SW480 (cell line): ENCODE measurements around the gene AGTRAP.

ENCODE experiments used
- DNase-seq: peaks from one replicate; pipeline ENCODE4 v3.0.0-alpha.2; 2016; ENCODE audit warnings: low spot score

The AGTRAP gene, protein sequence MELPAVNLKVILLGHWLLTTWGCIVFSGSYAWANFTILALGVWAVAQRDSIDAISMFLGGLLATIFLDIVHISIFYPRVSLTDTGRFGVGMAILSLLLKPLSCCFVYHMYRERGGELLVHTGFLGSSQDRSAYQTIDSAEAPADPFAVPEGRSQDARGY

DNA sequence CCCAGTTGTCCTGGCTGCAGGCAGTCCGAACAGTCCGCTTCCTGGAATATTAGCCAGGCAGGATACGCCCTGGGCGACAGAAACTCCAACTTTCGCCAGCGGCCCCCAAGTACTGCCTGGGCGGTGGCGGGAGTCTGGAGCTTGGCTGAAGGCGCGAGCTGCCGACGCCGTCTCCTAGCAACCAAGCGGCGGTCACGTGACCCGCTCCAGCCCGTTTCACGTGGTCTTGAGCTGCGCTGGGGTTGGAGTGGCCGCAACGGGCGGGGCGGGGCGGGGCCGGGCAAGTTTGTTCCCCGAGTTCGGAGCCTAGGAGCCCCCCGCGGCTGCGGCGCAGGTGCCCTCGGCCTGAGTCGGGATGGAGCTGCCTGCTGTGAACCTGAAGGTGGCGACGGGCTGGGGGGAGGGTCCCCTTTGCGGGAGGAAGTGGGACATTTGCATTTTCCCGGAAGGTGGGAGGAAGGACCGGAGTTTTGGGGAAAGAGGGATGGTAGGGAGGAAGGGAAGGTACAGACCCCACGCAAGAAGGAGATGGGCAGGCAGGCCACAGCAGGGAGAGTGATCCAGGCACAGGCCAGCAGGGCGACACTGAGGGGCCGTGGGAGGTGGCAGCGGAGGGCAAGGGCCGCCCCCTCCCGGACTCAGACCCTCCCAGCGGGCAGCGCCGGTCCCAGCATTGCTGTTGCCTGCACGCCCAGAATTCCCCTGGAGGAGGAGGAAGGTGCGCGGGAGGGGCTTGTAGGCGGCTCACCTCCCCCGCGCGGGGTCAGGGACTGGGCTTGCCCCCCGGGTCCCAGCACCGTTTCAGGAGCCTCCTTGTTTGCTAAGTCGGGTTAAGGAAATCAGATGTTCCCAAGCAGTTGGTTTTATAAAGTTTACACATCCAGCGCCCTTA is at the start of gene AGTRAP:
TSS of gene AGTRAP (plus strand) at position 283 of the 892 bp plus-strand sequence. CDS start at position 356, 73 bp downstream.
- peak; percentile 85 for DNase-seq

DNA sequence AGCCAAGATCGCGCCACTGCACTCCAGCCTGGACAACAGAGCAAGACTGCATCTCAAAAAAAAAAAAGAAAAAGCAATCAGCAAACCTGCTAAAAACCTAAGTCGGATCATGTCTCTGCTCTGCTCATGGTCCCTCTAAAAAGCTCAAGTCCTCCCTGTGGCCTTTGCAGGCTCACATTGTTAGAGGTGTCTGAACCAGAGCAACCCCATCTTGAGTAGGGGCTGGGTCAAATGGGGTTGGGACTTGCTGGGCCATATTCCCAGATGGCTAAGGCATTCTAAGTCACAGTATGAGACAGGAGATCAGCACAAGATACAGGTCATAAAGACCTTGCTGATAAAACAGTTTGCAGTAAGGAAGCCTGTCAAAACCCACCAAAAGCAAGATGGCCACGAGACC is 47.4 kb upstream of the AGTRAP start:
- no peak for DNase-seq

DNA sequence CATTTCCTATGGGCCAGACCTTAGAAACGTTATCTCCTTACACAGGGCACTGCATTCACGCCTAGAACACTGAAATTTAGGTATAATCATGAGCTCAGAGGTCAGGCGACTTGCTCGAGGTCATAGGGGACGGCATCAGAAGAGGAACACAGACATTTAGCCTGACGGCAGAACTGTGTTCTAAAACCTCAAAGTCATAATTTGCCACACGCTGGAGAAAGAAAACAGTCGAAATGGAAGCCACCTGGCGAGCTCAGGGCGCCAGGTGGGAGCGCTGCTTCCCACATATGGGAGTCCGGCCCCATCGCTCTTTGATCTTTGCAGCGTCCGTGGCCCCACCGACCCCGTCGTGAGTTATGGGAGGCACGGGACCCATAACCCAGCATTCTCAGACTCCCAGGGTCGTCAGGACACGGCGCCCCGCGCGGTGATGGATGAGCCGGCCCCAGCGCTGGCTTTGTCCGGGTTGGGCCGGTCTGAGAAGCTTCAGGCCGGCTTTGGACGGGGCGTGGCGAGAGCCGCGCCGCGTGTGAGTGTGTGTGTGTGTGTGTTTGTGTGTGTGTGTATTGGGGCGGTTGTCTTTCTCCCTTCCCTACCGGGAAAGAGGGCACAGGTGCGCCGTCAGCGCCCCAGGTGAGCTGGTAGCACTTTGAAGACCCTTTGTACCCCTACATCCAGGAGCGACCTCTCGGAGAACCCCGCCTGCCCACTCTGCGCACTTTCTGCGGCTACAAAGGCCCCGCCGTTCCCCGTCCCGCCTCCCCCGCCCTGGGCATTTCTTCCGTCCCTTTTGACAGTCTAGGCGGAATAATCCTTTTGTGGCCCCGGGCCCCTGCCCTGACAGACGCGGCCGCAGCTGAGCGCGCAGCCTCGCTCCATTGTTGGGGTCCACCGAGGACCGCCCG is 45.3 kb upstream of the AGTRAP start:
- DNase-seq: peak; percentile 76

DNA sequence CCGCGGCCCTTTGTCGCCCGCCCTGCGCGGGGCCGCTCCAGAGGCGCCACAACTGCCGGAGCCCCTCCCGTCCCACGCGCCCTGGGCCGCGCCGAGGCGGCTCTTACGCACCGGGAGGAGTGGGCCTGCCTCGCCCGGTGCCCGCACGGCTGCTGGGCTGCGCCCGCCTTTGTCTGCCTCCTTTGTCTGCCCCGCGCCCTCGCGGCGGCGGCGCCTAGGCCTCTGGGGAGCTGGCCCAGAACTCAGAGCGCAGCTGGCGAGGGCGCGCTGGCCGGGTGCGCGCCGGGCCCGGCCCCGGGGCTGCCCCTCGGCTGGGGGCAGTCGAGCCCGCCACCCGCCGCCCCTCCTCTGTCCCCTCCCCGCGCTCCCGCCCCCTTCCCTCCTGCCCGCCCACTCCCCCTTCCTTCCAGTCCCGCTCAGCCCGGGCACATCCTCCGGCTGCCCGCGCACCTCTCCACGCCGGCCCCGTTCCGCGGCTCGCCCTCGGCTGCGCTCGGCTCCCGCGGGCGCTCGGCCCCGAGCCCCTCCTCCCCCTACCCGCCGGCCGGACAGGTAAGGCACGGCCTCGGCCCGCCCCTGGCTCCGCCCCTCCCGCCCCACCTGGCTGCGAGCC is 44.5 kb upstream of the AGTRAP start, which contains the start of gene DRAXIN:
TSS of gene DRAXIN (plus strand) at position 409 of the 613 bp plus-strand sequence. CDS start 14,549 bp downstream, outside the sequence.
- DNase-seq: peak; percentile 48

DNA sequence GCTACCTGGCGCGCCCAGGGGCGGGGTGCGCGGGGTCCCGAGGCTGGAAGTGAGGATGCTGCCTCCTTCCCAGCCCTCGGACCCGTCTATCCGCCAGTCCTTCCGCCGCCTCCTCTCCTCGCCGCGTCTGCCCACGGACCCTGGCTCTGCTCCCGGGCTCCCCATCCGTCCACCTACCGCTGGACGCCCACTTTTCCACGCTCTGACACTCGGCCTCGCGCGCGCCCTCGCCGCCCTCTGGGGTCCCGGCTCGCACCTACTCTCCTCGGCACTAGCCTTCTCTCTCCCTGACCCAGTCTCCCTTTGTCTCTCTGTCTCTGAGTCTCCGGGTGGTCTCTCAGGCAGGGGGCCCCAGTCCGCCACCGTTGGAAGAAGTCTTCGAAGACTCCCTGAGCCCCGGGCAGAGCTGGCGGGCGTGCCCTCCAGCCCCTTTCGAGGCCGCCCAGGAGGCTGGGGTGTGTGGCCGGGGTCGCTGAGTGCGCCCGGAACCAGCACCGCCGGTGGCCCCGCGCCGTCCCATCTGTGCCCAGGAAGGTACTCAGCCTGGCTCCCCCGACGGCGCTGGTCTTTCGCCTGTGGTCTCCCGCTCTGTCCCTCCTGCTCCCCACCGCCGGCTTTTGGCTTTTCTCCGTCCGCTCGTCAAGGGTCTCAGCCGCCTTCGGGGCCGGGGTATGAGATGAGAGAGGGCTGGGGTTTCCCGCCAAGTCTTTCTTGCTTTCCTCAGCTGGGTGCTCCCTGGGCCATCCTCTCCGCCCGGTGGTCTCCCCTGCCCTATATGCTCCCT is 43.8 kb upstream of the AGTRAP start:
- no peak for DNase-seq

DNA sequence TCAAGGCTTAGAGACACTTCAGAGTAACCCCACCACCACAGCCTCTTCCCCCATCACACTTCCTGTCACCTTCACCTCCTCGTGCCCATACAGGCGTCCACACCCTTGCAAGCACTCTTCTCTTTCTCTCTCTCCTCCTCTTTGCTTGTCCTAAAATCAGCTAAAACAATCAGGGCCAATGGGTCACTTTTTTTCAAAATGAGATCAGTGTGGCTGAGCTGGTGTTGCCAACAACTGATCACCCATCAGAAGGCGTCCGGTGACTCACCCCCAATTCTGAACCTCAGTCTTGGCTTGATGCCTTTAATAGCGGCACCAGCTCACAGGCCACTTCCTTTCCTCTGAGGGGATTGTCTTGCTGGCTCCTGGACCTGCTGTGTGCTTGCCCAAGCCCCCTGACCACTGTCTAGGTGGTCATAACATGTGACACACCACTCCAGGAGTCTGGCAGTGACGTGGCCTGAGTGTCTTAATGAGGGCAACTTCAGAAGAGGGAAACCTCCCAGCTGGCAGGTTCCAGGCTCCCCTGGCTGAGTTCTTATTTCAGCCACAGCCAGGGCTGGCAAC is 42.8 kb upstream of the AGTRAP start:
- peak; percentile 71 for DNase-seq

DNA sequence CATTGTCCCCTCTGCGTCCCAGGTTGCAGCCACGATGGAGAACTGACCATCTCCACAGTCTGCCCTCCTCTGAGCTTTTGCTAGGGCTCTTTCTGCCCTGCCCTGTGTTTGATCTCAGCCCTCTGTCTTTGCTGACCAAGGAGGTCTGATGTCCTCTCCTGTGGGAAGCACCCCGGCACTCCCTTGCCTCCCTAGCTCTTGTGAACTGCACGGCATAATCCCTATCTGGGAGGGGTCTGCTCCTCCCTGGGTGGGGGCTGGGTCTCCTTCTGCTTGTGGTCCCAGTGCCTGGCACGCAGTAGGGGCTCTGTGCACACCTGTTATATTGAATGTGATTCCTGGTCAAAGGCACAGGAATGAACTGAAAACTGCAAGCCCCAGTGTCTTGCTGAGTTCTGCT is 42.0 kb upstream of the AGTRAP start:
- no peak for DNase-seq

DNA sequence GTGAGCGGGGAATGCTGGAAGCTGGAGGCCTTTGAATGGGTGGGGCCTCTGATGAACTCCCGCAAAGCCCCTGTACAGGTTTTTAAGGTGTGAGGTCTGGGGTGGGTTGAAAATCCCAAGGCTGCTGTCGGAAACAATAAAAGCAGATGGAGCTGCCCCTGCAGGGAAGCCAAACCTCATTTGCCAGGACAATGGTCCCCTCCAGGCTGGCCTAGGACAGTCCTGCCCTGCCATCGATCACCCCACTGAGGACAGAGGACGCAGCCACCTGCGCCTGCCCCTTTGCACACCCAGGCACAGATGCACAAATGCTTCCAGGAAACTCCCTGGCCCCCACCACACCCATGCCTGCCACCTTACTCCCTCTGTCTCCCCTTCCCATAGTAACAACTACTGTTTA is 40.1 kb upstream of the AGTRAP start:
- no peak for DNase-seq

DNA sequence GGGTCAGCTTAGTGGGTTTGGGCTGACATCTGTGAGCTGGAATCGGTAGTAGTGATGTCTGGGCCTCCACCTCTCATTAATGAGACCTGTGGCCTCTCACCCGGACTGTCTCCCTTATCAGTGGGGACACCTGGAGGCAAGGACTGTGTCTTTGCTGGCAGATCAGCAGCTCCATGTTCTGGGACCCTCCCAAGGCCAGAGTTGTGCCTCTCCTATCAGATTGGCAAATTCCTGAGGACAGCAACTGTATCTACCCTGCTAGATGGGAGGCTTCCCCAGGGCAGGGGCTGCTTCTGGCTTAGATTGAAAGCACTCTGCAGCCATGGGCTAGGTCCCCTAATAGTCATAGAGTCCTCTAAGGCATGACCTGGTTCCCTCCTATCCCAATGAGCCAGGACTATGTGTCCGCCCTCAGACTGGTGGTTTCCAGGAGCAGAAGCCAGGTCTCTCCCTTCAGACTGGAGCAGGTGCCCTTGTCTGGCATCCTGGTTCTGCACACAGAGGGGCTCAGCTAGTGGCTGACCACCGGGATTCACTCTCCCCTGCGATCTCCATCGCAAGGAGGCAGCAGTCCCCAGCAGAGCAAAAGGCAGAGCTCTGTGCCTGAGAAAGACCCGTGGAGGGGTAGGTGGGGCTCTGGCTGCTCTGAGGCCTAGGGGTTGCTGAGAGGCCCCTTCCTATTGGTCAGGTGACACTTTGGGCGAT is 38.6 kb upstream of the AGTRAP start:
- no peak for DNase-seq

DNA sequence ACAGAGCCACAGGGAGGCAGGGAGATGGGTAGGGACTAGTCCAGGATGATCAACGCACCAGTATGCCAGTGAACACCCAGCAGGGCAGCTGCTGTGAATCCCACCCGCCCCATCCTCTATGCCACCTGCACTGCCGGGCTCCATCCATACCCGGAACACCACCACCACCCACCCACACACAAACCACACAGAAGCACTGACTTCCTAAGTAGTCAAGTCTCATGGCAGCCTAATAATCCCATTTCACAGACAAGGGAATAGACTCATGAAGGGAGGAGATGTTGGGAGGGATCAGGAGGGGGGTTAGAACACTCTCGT is 38.1 kb upstream of the AGTRAP start:
- no peak for DNase-seq

DNA sequence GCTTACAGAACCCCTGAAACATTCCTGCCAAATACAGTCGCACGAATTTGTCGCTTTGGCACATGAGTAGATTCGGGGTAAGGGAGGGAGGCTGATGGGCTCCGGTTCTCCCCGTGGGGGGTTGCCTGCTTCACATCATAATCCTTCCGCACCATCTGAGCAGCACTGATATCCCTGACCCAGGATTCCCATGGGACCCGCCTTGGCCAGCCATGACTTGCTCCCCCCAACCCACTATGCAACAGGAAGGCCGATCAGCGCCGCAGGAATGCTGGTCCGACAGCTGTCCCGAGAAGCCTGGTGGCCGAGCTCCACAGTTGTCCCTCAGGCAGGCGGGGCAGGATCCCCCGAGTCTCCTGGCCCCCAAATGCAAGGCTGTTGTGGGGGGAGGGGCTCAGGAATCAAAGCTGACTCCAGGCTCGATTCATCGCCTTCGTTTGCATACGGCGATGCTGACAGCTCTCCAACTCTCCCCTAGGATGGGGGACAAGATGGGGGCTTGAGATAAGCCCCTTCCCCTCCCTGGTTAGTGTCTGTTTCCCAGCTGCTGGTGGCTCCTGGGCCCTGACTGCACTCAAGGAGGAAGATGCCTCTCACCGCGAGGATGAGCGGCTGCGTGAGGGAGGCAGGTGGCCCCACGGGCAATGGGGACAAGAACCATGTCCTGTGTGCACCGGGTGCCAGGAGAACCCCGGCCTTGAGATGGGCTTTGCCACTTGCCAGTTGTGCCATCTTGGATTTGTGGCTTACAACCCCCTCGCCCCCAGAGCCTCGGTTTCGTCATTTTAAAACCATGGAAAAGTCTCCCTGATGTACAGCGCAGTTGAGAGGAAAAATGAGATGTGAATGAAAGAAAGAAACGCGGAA is 35.1 kb upstream of the AGTRAP start:
- DNase-seq: no peak

DNA sequence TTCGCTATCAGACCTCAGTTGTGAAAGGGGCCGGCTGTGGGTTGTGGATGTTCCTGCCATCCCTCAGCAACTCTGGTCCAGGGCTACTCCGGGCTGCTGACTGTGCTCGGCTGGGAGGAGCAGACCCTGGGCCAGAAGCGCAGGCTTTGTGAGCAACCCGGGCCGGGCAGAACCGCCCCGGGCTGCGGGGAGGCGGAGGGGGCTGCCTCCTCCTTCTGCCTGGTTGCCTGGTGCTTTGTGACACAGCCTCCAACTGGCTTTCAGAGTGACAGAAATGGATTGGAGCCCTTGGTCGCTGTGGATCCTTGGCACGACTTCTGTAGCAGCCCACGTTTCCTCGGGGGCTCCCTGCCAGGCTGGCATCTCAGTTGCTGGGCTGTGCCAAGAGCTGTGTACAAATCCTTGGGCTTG is 34.4 kb upstream of the AGTRAP start:
- DNase-seq: no peak

DNA sequence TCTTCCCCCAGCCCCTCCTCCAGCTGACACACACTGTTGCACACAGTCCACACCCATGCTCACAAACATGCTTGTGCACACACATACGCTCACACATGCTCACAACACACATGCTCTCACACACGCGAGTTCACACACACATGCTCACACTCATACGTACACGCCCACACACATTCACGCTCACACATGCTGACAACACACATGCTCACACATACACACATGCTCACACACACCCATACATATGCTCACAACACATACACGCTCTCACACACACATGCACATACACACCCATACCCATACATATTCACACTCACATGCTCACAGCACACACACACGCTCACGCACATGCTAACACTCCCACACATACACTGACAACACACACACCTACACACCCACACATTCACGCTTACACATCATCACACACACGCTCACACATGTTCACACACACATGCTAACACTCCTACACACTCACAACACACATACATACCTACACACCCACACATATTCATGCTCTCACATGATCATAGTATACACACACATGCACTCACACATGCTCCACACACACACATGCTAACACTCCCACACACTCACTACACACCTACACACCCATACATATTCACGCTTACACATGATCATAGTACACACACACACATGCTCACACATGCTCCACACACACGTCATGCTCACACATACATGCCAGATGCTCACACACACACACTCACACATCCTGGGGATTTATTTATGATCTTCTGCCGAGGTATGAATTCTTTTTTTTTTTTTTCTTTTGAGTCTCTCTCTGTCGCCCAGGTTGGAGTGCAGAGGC is 33.7 kb upstream of the AGTRAP start:
- no peak for DNase-seq

DNA sequence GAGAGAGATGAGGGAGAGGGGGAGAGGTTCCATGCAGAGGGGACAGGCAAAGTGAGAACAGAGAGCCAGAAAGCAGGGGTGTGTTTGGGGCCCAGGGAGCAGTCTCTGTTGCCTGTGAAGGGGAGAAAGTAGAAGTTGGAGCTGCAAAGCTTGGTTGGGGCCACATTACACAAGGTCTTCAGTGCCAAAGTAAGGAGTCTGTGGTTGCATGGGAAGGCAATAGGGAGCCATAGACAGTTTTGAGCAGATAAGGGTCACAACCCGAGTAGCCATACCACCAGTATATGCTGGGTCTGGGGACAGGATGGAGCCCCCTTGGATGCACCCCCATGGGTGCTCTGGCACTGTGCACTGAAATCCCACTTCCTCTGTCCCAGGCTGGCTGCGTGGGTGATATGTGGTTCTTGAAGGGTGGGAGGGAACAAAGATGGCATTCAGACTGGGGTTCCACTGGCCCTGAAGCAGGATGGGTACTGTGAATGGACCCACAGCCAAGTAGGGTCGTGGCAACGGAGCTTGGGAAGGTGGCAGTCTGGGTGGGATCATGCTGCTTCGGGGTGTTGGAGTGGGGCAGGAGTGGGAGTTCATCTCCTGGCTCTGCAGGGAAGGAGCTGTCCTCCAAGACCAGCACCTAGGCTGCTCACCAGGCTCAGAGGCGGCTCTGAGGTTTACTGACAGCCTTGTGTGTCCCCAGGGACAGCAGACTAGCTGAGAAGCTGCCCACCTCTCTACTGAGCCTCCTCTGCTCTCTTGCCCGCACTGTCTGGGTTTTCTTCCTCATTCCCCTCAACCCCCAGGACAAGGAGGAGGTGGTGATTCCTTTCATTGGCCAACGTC is 32.4 kb upstream of the AGTRAP start:
- DNase-seq: no peak

DNA sequence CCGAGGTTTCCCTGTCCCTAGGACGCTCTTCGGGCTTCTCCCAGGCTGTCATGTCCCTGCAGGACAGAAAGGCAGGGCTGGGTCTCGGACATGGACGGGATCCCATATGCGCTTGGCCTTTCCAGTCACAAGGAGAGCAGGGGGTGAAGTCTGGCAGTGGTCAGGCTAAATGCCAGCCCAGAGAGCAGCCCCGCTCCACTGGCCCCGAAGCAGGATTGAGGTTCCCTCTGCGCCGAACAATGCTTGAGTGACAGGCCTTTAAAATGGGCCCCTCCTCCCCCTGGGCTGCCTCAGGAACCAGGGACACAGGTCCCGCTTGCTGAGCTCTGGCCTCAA is 31.8 kb upstream of the AGTRAP start:
- no peak for DNase-seq

DNA sequence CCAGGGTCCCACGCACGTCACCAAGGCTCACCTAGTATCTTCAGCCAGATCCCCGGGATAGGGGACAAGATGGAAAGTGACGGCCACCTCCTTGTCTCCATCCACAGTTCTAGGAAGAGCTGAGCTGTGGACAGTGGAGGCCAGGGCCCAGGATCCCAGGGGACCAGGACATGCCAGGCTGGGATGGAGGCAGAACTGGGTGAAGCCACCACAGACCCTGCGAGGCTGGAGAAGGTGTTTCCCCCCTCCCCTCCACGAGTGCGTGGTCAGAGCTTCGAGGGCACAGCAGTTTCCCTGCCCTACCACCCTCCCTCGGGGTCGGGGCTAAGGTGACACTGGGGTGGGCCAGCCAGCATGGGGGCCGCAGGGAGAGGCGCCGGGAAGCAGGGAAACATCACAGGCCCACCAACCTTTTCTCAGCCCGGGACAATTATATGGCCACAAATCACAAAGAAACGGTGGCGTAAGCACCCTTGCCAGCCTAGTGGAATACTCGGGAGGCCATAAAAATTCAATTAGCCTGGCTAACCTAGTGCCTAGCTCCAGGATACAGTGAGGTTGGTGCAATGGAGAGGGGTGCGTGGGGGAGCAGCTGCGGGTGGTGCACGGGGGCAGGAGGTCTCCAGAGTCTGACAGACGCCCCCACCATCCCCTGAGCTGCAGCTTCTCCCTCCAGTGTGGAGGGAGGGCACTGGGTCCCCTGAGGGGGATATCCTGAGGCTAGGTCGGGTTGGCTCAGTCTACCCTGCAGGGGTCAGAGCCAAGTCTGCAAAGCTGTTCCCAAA is 31.1 kb upstream of the AGTRAP start:
- DNase-seq: no peak

DNA sequence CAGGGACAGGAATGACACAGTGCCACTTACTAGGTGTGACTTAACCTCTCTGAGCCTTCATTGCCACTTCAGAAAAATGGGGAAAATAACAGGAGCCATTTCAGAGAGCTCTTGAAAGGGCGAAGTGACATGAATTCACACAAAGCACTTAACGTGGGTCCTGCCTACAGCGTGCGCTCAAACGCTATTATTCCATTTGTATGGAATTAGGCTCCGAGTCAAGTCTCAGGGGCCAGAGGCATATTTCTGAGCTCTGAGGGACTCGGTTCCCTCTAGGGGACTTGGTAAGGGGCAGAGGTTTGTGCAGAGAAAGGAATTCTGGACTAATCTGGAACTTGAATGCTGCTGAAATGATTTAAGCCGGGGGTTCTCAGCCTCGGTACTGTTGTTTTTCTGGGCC is 30.3 kb upstream of the AGTRAP start:
- no peak for DNase-seq
